CMK (cell line): Measurements from ENCODE around the gene RAE1.
A peak's percentile ranks its signal among the peaks of the same experiment; 100 is the strongest.

ENCODE experiments used
- DNase-seq: peaks from one replicate; pipeline ENCODE4 v3.0.0-alpha.2; 2010; ENCODE audit warnings: low read depth

The RAE1 gene, protein sequence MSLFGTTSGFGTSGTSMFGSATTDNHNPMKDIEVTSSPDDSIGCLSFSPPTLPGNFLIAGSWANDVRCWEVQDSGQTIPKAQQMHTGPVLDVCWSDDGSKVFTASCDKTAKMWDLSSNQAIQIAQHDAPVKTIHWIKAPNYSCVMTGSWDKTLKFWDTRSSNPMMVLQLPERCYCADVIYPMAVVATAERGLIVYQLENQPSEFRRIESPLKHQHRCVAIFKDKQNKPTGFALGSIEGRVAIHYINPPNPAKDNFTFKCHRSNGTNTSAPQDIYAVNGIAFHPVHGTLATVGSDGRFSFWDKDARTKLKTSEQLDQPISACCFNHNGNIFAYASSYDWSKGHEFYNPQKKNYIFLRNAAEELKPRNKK

DNA sequence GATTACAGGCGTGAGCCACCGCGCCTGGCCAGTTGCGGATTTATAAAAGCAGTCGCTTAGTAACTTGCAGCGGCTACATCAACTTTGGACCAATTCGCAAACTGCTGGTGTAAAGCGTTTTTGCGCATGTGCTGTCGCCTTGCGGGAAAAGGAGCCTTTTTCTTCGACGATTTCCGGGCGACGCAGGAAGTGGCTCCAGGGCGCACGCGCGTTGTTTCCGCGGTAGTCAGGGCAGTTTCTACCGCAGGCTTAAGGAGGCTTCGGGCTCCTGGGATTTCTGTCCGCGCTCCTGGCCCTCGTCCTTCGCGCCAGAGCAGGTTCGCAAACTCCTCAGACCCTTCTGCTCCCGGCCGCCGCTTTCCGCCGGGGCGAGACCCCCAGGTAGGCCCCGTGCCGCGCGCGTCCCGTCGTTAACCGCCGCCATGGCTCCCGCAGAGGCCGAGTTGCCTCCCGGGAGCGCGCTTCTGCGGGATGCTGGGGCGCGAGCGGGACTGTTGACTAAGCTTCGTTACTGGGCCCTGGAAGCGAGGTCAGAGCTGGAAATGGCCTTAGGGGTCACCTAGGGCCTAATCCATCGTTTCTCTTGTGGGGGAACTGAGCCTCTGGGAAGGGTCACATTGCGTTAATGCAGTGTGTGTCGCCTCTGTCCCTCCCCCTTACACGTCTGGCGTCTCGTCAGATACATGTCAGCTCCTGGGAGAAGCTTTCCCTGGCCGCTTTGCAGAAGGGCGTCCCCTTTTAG lies at the start of gene RAE1:
TSS of gene RAE1 (plus strand) at position 214 of the 742 bp plus-strand sequence. CDS start 2,784 bp downstream, outside the sequence.
- DNase-seq = peak; percentile 65

DNA sequence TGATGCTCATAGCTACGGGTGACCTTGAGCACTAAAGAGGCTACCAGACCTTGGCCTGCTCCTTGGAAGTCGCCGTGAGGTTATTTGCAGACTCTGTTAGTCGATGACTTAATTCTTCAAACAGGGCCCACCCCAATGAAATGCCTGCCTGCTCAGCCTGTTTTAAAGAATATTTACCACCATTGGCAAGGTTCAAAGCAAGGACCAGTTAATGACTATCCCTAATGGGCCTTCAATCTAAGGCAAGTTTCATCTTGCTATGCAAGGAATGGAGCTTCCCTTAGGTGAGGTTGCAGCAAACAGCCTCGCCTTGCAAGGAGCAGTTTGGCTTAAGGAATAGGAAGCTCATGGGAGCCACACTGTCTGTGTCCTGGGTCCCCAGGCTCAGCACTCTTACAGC lies 44.3 kb upstream of the RAE1 start:
- DNase-seq = no peak

DNA sequence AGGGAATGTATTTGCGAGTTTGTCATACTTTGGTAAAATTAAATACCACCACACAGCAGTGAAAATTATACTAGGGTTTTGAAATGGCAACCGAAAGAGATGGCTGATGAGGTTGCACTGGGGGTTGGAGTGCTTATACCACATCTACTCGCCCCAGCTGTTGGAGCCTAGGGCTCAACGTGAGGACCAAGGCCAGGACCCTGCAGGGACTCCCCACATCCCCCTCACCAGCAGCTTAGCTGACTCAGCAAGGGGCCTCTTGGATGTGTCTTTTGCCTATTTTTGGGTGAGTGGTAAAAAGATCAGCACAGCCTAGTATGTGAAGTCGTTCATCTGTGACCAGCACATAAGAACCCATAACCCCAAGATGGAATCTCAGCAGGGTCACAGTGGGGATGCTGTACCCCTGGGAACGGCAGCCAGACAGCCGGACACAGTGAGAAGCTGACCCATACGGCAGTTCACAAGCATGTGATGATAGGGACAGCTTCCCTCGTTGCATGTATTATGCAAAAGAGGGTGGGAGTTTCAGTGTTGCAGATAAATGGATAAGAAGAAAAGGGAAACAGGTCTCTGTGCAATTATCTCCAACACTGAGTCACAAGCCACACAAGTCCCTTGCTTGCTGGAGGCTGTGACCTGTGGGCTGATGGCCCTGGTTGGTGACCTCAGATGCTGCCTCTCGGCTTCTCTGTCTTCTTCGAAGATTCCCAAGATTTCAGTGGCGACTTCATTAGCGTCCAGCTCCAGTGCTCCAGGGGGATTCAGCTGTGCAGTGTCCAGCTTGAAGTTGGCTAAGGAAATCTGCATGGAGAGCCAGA lies 42.4 kb upstream of the RAE1 start:
- DNase-seq = no peak

DNA sequence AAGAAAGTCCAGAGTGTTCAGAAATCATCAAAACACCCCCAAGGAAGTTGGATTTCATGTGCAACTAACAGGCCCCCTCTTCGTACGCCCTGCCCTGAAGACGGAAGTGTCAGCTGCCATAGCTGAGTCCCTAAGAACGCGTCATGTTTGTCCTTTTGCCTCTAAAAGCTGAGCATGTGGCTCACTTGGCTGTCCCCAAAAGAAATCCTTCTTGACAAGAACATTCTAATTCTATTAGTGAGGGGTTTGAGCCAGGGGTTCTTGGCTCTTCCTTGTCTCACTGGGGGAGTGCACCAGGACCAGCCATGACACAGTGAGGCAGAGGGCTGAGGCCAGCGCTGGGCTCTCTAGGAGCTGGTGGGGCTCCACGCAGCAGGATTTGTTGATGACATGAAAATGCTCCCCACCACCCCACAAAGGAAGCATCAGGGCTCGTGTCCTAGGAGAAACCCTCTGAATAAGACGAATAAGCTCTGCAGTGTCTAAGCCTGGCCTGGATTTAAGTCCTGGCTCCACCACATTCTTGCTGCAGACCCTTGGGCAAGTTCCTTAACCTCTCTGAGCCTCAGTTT lies 41.4 kb upstream of the RAE1 start:
- DNase-seq = no peak

DNA sequence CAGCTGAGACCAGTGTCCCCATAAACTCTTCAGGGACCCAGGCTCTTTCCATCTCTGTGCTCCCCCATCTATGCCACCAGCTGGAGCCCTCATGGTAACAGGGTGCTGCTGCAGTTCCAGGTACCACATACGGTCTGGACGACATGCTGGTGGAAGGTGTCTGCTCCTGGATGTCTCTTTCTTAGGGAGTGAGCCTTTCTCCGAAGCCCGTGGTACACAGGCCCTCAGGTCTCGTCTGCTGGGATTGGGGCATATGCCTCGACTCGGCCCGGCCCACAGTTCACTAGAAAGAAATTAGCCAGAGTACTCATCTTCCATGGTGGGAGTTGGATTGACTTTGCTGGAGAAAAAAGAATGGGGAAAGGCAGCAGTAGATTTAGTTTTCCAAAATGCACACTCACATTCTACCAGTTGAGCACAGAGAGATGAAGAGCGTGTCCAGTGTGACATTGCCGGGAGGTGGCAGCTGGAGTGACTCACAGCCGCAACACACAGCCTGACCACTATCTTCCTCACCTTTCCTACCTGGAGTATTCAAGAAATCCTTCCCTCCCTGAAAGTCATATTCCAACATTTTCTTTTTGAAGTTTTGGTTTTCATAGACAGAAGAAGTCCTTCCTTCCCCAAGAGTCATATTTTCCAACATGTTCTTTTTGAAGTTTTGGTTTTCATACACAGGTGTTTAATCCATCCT lies 40.1 kb upstream of the RAE1 start:
- DNase-seq = no peak

DNA sequence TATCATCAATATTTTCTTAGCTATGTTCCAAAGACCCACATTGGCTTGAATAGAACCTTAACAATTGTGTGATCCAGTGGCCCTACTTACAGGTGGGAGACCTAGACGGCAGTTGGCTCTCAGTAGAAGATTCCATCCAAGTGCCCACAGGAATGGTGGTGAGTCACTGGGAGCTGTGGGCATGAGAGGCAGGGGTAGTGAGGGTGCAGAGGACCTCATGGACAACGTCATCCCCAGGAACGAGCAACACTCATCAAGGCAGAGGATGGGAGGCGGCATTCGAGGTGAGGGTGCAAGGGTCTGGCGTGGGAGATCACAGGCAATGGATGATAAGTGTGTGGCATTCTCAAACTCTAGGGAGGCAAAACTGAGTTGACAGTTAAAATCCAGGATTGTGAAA lies 38.9 kb upstream of the RAE1 start:
- no peak for DNase-seq

DNA sequence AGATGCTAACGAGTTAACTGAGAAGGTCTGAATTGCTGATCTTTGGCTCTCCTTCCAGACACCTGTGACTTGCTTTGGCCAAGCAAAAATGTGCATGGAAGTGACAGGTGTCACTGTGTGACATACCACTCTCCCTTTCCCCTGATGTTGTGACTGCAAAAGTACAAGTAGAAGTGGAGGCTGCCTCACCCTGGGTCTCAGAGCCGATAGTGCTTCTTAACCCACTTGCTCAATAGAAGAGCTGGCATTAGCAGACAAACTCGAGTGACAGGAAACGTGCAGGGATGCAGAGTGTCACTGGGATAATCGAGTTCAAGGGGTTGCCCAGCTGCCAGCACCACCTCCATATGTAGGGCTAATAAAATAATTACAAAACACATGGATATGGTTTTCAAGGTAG lies 37.8 kb upstream of the RAE1 start:
- DNase-seq = no peak

DNA sequence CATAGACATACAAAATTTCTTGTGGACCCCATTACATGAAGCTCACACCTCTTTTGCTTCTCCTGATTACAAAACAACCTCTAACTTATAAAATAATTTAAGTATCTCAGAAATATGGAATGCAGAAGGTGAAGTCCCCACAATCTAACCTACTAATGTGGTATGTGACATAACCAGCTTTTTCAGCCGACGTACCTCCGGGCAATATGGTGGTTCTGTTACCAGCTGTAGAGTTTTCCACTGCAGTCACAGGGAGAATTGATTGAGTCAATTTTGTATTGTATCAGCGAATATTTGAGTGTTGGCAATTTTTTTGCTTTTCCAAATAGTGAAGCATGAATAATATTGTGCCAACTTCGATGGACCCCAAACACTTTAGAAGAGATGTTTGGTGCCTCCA lies 37.1 kb upstream of the RAE1 start:
- DNase-seq = no peak

DNA sequence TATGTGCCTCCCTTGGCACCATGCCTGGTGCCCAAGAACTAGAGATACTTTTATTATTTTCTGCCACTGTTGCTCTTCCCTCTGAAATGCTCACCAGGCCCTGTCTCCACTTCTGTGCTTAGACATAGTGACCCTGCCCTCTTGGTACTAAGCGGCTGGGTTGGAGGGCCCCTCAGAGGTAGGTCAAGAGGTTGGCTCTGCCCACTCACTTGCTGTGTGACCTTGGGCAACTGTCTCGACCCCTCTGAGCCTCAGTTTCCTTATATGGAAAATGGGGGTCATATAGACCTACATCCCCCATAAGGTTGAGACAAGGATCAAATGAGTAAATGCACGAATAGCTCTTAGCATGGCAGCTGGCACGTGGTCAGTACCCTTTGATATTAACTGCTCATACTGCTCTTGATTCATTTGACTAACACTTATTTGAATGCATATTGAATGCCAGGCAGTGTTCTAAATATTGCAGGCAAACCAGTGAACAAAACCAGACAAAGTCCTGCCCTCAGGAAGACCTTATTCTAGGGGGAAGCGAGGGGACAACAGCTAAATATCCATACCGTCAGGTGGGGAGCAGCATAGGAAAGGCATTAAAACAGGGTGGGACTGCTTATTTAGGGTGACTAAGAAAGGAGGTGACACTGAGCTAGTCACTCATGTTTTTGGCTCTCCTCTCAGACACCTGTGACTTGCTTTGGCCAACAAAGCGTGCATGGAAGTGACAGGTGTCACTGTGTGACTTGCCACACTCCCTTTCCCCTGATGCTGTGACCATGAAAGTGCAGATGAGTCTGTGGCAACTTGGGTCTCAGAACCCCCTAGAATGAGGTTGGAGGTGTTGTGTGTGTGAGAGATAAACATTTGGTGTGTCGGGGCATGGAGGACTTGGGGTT lies 35.7 kb upstream of the RAE1 start:
- DNase-seq = no peak

DNA sequence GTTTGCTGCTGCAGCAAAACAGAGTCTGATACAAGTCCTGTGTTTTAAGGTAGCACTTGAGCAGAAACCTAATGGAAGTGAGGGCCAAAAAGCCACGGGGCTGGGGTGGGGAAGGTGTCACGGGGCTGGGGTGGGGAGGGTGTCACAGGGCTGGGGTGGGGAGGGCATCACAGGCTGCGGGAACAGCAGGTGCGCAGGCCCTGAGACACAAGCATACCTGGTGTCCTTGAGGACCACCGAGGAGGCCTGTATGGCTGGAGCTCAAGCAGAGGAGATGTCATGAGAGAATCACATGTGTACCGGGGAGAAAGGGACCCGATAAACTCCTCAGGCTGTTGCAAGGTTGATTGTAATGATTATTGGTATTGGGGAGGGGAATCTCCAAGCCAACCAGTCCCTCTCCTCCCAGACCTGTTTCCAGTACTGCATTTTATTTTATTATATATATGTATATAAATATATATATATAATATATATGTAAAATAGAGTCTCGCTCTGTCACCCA lies 35.0 kb upstream of the RAE1 start:
- no peak for DNase-seq

DNA sequence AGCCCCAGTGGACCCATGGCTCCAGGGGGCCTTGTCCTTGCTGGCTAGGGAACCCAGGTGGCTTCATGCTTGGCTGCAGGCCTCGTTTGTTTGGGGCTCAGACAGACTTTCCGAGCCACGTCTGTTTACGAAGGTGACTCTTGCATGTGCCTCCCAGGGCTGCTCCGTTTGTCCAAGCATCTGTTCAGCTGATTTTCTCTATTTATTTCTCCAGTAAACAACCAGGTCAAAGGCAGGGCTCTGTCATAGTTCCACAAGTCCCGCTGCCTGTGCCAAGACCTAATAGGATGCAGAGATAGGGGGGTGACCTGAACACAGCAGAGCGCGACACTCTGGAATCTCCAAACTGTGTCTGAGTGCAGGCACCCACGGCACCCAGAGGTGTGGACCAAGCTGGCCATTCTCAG lies 34.3 kb upstream of the RAE1 start:
- no peak for DNase-seq

DNA sequence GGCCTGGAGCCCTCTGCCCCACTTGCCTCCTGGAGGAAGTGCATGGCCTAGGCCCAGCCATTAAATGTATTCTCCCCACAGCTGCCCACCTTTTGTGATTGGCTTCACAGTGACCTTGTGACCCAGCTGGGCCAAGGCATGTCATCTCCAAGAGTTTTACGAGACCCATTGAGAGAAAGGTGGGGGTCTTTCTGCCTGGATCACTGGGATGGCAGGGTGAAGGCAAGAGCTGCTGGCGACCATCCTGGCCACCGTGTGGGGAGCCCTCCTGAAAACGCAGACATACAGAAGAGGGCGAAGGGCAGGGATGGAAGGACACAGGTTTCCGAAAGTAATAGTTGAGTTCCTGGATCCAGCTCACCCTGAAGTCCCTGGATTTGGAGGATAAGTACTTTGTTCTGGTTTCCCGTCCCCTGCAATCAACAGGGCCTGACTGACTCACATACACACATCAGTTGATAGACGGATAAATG lies 33.7 kb upstream of the RAE1 start:
- DNase-seq = no peak

DNA sequence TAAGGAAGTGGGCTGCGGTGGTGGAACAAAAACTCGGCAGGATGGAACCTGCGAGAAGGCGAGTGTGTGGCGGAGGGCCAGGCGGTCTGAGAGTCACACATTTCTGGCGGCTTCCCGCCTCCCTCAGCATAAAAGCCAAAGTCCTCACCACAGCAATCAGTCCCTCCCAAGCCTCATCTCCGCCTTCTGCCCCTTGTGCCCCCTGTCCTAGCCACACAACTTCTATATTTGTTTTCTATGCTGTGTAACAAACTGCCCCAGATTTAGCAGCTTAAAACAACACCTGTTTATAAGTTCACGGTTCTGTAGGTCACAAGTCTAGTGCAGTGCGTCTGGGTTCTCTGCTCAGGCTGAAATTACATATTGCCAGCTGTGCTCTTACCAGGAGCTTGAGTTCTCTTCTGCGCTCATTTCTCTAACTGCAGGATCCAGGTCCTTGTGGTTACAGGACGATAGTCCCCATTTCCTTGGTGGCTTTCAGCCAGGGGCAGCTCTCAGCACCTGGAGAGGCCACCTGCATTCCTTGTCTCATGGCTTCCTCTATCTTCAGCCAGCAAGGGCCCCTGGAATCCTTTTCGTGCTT lies 33.2 kb upstream of the RAE1 start:
- DNase-seq = no peak

DNA sequence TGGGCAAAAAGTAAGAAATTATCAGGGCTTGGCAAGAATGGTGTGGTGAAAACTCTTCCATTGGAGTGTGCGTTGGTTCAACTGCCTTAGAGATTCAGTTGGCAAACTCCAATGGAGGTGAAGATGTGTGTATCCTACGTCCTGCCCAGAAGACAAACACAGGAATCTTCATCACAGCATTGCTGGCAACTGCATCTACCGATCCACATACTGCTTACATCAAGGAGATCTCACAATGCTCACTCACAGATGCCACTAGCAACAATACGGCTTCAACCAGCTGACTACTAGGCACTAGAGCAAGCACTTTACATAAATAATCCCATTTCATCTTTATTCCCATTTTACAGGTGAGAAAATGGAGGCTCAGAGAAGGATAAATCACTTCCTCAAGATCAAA lies 31.5 kb upstream of the RAE1 start:
- no peak for DNase-seq

DNA sequence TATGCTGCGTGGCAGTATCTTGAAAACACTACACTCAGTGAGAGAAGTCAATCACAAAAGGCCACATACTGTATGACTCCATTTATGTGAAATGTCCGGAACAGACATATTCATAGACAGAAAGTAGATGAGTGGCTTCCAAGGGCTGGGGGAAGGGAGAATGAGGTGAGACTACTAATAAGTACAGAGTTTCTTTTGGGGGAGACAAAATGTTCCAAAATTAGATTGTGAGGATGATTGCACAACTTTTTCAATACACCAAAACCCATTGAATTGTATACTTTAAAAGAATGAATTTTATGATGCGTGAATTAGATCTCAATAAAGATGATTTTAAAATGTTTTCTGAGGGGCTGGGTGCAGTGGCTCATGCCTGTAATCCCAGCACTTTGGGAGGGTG lies 30.7 kb upstream of the RAE1 start:
- DNase-seq = no peak

DNA sequence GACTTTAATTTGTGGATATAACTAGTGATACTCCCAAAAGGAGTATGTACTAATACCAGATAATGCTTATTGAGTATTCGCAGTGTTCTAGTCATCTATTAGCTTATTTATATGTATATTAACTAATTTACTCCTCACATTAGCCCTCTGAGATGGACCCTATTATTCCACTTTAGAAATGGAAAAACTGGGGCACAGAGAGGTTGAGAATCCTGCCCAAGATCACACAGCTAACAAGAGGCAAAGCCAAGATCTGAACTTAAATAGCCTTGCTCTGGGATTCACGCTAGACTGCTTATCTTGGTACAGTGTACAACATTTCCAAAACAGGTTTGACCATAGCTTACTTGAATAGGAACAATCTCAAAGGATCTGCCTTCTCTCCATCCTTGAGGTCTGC lies 29.9 kb upstream of the RAE1 start:
- no peak for DNase-seq

DNA sequence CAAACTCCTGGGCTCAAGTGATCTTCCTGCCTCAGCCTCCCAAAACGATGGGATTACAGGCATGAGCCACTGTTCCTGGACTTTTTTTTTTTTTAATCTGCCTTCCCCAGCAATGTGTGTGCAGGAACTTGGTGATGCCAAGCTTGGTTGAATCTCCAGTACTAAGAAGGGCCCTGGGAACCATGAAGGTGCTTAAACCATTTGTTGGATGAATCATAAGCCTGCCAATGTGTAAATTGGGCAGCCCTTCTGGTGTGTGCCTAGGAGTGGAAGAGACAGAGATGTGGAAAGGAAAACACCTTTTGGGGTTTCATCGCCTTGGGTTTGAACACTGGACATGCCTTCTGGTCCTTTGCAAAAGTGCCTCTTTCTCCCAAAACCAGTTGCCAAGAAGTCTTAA lies 28.6 kb upstream of the RAE1 start:
- no peak for DNase-seq

DNA sequence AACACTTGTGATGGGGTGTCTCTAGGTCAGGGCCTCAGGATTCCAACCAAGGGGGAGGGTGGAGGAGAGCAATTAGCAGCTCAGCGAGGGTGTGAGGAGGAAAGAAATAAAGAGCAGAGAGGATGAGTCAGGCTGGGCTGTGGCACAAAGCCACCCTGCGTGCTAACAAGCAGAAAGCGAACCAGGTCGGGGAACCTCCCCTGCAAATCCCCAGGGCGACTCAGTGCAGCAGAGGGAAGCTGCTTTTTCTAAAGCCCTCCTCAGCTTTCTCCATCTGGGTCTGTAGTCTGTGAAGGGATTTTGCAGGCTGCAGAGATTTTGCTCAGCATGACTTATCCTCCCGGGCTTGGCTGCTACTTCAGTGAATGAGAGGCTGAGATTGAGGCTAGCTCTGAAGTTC lies 28.0 kb upstream of the RAE1 start:
- DNase-seq = no peak

DNA sequence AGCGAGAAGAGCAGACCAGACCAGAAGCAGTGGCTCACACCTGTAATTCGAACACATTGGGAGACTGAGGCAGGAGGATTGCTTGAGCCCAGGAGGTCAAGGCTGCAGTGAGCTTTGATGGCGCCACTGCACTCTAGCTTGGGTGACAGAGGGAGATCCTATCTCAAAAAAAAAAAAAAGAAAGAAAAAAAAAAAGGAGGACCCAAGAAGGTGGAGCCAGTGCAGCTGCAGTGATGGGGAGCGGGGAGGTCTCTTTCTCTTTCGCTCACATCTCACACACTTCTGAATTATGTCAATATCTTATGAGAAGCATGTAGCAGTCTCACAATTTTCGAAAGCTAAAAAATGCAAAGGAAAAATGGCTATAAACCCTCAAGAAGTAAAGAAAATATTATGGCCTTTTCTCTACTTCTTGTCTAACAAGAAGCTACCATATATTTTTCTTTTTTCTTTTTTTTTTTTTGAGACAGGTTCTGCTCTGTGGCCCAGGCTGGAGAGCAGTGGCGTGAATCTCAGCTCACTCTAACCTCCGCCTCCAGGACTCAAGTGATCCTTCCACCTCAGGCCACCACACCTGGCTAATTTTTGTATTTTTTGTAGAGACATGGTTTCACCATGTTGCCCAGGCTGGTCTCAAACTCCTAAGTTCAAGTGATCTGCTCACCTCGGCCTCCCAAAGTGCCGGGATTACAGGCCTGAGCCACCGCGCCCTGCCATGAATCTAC lies 25.3 kb upstream of the RAE1 start:
- DNase-seq = no peak
